Fibroblast of gingiva (primary cell): Measurements from ENCODE around the gene ANP32A.

Source experiments
- DNase-seq: peaks from one replicate; pipeline ENCODE4 v3.0.0-alpha.2; 2011; ENCODE audit warnings: low read depth

ANP32A gene

DNA sequence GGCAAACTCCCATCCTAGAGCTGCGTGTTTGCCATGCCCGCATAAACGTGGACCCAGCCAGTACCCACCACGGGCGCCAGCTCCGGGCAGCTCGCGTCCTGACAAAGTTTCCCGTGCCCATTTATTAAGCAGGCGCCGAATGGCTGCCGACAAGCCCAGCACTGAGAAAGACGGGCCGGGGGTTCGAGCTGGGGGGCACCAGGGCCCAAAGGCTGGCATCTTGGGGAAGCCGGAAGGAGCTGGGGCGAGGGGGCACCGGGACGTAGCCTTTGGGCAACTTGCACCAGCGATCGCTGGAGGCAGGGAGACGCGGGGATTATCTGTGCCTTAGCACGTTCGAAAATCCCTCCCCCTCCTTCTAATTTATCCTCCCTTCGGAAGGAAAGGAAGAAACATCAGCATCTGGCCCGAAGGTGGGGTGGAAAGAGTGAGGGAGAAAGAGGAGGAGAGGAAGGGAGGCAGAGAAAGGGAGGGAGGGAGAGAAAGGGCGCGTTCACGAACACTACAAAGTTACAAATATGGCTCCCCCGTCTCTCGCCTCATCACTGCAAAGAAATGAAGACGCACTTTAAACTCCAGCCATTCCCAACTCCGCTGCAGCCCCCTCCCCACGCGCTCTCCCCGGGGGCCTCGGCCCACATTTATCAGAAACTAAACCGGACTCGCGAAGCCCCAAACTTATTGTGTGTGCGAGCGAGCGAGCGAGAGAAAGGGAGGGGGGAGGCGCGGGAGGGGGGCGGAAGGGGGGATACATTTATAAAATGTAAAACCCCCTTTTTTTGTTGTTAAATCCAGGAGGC is 1.0 kb downstream of the ANP32A start:
- DNase-seq: peak; percentile 65

- peak; percentile 41 for DNase-seq
These were observed 1.8 kb downstream of the ANP32A start for GRCh38 chr15:68818769-68819494.

DNA sequence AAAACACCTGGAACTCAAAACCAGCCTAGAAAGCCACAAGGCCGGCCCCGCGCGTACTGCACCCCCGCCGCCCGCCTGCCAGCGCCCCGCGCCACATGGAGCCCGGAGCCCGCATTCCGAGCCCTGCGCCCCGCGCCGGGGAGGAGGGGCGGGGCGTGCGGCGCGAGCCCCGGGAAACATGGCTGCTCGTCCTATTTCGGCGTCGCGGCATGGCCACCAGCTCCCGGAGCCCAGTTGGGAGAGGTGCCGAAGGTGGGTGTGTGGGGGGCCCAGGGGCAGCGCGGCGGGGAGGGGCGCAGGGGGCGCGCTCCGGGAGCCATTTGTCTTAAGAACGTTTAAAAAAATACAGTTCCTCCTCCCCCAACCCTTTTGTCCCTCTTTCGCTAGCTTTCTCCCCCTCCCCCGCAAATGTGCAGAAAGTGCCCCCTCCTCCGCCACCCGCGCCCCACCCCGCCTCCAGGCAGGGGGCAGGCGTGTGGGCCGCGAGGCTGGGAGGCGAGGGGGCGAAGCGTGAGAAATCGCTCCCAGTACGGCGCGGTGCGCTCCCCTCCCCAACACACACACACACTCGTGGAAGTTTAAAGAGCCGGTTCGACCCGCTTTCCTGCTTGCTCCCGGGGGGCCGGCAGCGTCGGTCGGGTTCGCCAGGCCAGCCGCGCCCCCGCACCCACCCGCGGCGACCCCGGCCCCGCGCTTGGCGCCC is 2.5 kb downstream of the ANP32A start:
- DNase-seq: peak; percentile 81

DNA sequence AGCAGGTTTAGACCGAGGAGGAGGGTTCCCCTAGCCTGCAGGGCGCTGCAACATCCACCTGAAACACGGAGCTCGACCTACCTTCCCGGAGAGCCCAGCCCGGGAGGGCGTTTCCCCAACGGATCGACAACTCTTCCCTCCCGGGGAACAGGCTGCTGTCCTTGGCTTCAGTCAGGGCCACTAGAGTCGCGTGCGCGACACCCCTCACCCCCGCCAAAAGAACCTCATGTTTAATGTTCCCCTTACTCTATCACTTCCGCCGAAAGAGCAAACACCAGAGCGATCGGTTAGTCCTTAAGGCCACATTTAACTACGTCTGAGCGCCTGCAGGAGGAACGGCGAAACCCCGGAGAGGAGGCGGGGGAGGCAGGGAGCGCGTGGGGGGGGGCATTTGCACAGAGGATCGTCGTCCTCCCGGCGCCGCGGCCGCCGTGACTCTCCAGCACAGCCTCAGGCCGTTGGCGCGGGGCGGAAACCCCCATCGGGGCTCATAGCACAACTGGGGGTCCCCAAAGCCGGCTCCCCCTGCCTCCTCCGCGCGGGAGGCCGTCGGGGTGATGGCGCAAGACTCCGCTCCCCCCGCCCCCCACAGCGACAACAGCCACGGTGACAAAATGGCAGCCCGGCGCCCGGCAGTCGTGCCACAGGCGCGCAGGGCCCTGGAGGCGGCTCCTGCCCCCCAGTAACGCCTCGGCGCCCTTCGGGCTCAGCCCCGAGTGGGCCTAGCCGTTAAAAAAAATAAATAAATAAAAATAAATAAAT is 3.2 kb downstream of the ANP32A start:
- peak; percentile 66 for DNase-seq

DNA sequence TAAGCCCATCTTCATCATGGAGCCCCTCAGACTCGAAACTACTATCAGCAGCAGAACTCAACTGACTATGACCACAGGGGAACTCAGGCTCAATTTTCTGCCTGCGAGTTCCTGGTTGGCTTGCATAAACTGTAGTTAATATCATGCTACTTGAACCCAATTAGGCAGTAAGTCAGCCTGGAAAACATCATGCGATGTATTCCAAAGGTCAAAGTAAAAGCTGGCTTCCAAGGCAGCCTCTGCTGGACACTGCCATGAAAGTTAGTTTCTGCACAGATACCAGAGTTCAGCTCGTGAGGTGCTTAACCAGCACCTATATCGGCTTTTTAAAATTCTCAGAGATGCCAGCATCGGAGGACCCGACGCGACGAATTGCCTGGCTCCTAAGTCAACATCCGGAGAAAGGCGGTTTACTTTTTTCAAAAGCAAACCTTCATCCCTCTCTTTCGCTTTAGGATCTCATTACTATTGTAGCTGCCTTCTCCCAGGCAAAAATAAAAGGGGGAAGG is 3.8 kb downstream of the ANP32A start:
- DNase-seq: peak; percentile 75

DNA sequence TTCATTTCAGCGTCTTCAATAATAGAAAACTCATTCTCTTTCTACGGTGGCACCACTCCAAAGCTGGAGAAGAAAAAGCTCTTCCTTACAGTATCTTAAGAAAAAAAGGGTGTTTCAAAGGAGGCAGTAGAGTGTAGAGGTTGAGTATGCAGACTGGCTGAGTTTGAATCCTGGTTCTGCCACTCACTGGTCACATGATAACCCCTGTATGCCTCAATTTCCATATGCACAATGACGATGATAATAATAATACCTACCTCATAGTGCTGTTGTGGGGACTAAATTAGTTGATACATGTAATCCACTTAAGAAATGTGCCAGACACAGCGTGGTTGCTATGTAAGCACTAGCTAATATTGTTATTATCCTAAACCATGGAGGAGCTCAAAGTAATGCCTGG is 4.5 kb downstream of the ANP32A start:
- no peak for DNase-seq

GRCh38 chr15:68815598-68815997 is 5.1 kb downstream of the ANP32A start:
- DNase-seq: peak; percentile 32

DNA sequence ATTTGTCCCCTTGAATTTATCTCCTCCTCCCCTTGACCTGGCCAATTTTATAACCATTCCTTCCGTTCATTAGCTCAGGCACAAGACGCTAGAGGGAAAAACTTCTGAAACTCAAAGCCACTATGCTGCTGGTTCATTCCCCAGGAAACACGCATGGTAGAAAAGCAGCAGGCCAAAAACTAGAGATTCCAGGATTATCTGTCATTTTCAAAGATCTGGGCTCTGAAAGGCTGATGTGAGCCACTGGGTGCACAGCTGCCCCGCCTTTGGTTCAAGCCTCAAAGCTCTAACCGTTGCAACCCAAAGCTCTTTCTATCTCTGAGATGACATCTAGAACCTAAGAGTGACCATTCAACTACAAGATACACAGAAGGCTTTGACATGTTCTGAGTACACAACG is 6.1 kb downstream of the ANP32A start:
- no peak for DNase-seq

GRCh38 chr15:68812597-68813431 is 7.9 kb downstream of the ANP32A start:
- DNase-seq: peak; percentile 42

GRCh38 chr15:68812069-68812468 is 8.6 kb downstream of the ANP32A start:
- DNase-seq: no peak

DNA sequence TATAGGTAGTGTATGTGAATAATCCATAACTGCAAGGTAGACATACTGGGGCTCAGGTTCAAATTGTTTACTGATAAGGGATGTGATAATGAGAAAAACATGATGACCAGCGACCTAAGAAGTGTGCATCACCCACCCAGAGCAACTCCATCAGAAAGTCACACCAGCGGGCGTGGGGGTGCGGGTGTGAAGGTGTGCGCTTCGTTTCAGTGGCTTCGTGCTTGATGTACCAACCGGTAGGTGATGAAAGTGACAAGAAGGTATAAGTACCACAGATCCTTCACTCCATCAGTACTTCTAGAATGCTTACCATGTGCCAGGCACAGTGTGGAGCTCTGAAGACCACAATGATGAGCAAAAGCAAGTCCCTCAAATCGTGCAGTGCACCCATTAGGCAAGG is 11.2 kb downstream of the ANP32A start:
- no peak for DNase-seq

GRCh38 chr15:68808770-68809169 is 11.9 kb downstream of the ANP32A start:
- no peak for DNase-seq

- DNase-seq: no peak
These were observed 12.6 kb downstream of the ANP32A start for GRCh38 chr15:68808091-68808490.

GRCh38 chr15:68807249-68807648 is 13.4 kb downstream of the ANP32A start:
- DNase-seq: no peak

GRCh38 chr15:68806220-68807060 is 14.3 kb downstream of the ANP32A start:
- DNase-seq: no peak

- DNase-seq: no peak
These were observed 18.3 kb downstream of the ANP32A start for GRCh38 chr15:68802373-68802772.

- no peak for DNase-seq
These were observed 19.0 kb downstream of the ANP32A start for GRCh38 chr15:68801572-68802148.

- DNase-seq: no peak
These were observed 19.8 kb downstream of the ANP32A start for GRCh38 chr15:68800875-68801274.

DNA sequence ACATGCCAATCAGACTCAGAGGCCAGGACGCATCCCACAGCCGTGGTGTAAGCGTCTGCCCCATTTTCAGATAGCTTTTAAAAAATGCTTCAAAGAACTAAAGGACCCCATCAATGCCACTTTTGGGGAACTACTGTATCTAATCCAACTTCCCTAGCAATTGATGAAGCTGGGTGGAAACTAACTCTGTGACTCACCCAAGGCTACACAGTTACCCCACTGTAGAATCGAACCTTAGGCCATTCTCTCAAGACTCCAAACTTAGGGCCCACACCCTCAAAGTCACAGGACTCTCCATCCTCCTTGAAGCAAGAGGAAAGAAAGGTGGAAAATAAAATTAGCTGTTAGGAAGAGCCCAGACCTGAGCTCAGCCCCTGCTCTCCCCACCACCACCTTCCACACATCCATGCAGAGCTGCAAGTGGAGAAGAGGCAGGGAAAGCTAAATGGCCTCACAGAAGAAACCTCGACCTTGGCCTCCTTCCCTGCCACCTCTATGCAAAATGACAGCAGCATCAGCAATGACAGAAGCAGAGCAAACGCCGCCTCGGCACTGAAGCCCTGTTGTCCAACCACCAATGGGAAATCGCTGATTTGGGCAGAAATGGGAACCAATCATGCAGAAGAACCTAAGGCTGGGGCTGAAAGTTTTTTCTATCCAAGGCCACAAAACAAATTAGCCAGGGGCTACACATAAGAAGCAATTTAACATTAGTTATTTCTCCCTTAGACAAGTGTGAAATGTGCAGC is 22.2 kb downstream of the ANP32A start:
- no peak for DNase-seq
